Measurements from ENCODE around the gene MT1B.

The MT1B gene

DNA sequence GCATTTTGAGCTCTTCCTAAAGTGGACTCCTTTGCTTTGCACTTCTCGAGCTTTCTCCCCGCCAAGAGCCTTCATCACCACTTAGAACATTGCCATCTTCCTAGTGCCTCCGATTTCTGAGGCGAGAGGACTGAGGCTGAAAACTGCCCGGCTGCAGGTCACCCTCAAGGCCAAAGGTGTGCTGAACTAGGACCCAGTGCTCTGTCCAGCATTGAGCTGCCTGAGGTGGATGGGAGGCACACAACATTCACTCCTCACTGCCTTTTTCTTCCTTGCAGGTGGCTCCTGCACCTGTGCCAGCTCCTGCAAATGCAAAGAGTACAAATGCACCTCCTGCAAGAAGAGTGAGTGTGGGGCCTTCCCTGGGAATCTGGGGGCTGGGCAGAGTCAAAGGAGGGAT lies 7.9 kb upstream of the MT1B start:
- TF ChIP-seq, protein P1, sequence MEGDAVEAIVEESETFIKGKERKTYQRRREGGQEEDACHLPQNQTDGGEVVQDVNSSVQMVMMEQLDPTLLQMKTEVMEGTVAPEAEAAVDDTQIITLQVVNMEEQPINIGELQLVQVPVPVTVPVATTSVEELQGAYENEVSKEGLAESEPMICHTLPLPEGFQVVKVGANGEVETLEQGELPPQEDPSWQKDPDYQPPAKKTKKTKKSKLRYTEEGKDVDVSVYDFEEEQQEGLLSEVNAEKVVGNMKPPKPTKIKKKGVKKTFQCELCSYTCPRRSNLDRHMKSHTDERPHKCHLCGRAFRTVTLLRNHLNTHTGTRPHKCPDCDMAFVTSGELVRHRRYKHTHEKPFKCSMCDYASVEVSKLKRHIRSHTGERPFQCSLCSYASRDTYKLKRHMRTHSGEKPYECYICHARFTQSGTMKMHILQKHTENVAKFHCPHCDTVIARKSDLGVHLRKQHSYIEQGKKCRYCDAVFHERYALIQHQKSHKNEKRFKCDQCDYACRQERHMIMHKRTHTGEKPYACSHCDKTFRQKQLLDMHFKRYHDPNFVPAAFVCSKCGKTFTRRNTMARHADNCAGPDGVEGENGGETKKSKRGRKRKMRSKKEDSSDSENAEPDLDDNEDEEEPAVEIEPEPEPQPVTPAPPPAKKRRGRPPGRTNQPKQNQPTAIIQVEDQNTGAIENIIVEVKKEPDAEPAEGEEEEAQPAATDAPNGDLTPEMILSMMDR (IDR thresholded peaks at IDR 0.05; ENCODE audit: control insufficient read depth, extremely low read depth, insufficient read depth), result no peak

GRCh38 chr16:56645311-56645710 lies 6.4 kb upstream of the MT1B start:
- no peak overlapping the region for H3K4me3 ChIP-seq (ENCODE audit: low read depth, low read length)
- no peak for DNase-seq (ENCODE audit: low read depth)
- TF ChIP-seq, protein P1 (IDR thresholded peaks at IDR 0.05; ENCODE audit: control insufficient read depth, extremely low read depth, insufficient read depth), result no peak

More for the DNA sequence above, 7.9 kb upstream of the MT1B start:
- DNase-seq (ENCODE audit: low read depth), result no peak
- peak overlapping the region; percentile 40 for H3K4me3 ChIP-seq (ENCODE audit: low read depth, low read length)

DNA sequence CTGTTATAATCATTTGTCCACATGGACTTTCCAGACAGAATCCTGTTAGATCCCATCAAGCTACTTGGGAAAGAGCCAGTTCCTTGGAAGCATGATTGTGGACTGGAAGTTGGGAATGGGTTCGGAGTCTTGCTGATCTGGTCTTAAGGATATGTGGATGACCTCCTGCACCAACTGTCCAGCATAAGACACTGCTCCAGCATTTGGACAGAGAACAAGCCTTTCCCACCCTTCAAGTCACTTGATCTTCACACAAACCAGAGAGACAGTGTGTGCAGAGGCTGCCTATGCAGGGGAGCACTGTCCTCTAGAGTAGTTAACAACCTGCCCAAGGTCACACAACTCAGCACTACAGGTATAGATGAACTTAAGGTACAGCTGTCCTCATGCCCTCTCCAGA lies 5.8 kb upstream of the MT1B start:
- no peak overlapping the region for H3K4me3 ChIP-seq (ENCODE audit: low read depth, low read length)
- TF ChIP-seq, protein P1 (IDR thresholded peaks at IDR 0.05; ENCODE audit: control insufficient read depth, extremely low read depth, insufficient read depth), result no peak
- DNase-seq (ENCODE audit: low read depth), result no peak

DNA sequence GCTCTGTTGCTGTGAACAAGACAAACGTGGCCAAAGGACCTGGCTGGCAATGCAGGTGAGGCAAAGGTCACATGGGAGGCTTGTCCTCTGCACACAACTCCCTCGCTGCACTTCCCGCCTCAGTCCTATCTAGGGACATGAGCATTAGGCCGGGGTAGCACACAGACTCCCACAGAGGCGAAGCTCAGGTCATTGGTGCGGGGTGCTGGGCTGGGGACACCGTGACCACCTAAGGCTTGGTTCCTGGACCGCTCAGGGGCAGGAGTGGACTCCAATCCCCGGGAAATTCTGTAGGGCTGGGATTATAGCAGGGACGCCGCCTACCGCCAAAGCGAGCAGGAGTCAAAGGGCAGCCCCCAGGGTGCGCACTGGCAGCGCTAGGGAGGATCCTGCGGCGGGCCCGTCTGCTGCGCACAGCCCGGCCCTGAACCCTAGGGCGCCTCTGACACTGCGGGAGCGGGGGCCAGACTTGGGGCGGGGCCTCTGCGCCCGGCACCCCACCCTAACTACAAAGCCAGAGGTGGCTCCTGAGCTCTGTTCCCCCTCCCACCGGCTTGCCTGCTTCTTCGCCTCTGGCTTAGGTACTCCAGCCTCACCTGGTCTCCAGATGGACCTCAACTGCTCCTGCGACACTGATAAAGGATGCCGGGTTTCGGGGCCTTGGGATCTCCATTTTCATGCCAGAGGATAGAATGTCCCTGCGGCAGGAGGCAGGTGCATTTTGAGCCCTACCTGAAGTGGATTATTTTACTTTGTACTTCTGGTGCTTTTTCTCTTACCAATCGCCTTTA lies 3.9 kb upstream of the MT1B start:
- TF ChIP-seq, protein P1 (IDR thresholded peaks at IDR 0.05; ENCODE audit: control insufficient read depth, extremely low read depth, insufficient read depth), result no peak
- no peak overlapping the region for H3K4me3 ChIP-seq (ENCODE audit: low read depth, low read length)
- DNase-seq (ENCODE audit: low read depth), result no peak

- DNase-seq (ENCODE audit: low read depth), result no peak
- no peak overlapping the region for H3K4me3 ChIP-seq (ENCODE audit: low read depth, low read length)
- TF ChIP-seq, protein P1 (IDR thresholded peaks at IDR 0.05; ENCODE audit: control insufficient read depth, extremely low read depth, insufficient read depth), result no peak
Measured at GRCh38 chr16:56649271-56649670, 2.4 kb upstream of the MT1B start.

DNA sequence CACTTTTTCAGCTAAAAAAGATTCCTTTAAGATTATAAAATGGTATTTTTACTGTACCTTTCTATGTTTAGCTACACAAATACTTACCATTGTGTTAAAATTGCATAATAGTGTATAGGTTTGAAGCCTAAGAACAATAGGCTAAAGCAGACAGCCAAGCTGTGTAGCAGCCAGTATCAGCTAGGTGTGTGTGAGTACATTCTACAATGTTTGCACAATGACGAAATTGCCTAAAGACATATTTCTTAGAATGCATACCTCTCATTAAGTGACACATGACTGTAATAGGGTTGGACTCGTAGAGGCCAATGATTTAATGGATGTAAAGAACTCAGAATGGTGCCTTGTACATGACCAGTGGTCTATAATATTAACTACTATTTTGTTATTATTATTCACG lies 1.9 kb upstream of the MT1B start:
- TF ChIP-seq, protein P1 (IDR thresholded peaks at IDR 0.05; ENCODE audit: control insufficient read depth, extremely low read depth, insufficient read depth), result no peak
- no peak for DNase-seq (ENCODE audit: low read depth)
- no peak overlapping the region for H3K4me3 ChIP-seq (ENCODE audit: low read depth, low read length)

DNA sequence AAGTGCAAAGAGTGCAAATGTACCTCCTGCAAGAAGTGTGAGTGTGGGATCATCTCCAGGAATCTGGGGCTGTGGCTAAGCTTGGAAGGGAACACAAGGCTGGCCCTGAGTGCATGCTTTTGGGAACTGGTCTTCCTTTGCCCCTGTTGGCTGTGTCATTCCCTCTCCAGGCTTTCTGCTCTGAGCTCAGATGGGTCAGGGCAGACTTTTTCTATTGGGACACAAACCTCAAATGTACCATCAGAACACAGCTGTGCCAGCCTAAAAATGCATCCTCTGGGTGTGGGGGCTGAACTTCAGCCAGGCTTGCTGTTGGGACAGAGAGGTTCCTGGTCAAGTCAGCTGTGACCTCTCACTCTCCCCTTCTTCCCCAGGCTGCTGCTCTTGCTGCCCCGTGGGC lies 914 bp downstream of the MT1B start:
- H3K4me3 ChIP-seq (ENCODE audit: low read depth, low read length), result no peak overlapping the region
- TF ChIP-seq, protein P1 (IDR thresholded peaks at IDR 0.05; ENCODE audit: control insufficient read depth, extremely low read depth, insufficient read depth), result no peak

More for the DNA sequence above, 914 bp downstream of the MT1B start:
- DNase-seq (ENCODE audit: low read depth), result no peak

All from LNCaP clone FGC (cell line).